Measurements from ENCODE around the gene ITPRIPL2.

ITPRIPL2 gene

DNA sequence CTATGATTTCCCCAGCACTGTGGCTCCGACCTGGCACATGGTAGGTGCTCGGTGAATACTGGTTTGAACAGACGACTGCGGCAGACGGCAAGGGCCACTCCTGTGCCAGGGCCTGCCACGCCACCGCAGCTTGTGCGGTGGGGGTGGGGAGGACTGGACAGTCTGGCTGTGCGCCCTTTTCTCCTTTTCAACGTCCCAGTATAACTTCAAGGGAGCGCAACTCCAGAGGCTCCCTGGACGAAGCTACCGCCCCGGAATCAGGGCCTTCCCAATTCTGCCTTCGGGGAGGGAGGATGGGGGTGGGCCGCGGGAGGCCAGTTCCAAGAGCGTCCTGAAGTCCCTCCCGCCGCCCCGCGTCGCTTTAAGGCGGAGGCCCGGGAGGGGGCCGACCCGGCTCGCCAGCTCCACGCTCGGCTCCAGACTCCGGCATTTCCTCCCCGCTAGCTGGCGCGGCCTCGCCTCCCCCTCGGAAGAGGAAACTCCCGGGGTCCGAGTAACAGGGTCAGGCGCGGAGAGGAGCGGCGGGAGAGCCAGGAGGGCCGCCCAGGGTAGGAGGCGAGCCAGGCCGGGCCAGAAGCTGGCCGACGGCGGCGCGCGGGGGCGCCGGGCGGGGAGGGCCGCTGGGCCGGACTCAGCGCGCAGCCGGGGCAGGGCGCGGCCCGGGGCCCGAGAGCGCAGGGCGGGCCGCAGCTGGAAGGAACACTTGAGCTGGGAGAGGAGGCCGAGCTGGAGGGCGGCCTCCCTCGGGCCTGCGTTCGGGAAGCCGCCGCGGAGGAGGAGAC lies at the start of gene ITPRIPL2:
ITPRIPL2 (plus strand) TSS at position 388 of the 782 bp plus-strand sequence. CDS start 498 bp downstream, outside the sequence.
- peak; percentile 35 to 68 for DNase-seq

DNA sequence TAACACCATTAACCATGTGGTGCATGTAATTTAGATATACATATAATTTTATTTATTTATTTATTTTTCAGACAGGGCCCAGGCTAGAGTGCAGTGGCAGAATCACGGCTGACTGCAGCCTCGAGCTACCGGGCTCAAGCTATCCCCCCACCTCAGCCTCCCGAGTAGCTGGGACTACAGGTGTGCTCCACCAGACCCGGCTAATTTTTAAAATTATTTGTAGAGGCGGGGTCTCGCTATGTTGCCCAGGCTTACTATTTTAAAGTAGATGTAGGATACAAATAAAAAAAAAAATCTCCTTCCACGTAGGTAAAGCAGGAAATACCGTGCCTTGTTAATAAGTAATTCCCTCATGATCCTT lies 46.8 kb upstream of the ITPRIPL2 start:
- DNase-seq: no peak

DNA sequence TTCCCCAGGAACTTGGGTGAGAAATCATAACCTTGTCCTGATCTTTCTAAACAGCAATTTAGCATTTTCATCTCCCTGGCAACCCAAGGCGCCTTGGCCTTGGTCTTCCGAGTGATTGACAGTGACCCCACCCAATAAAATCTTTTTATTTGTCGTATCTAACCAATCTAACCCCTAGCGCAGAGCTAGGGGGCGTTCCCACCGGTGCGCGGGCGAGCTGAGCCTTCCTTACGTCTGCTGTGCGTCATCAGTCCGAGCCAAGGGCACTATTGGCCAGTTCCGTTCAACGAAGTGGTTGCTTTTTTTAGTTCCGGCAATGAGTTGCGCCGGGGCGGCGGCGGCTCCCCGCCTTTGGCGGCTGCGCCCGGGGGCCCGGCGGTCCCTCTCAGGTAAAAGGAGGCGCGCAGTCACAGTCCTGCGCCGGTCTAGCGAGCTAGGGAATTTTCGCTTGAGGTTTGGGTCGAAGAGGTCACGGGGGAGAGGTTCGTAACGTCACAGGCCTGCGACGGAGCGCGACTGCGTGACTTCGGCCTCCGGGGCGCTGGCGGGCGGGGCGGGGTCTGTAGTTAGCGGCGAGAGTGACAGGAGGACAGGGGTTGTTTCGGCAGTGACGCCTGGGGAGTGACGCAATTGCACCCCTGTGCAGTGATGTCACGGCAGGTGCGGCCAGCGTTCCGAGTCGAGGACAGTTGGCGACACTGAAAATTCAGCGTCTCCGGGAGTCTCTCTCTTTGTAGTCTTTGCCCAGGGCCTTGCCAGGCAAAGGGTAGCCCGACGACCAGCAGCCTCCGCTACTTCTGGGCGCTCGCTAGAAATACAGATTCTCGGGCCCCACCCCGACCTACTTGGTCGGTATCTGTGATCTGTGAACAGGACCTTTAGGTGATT lies 46.2 kb upstream of the ITPRIPL2 start, which contains the start of gene COQ7:
COQ7 (plus strand) TSS at position 266 of the 888 bp plus-strand sequence; CDS start at position 317, 51 bp downstream.
- DNase-seq: peak; percentile 97 to 99

GRCh38 chr16:19068237-19068815 lies 45.4 kb upstream of the ITPRIPL2 start:
- DNase-seq: no peak

DNA sequence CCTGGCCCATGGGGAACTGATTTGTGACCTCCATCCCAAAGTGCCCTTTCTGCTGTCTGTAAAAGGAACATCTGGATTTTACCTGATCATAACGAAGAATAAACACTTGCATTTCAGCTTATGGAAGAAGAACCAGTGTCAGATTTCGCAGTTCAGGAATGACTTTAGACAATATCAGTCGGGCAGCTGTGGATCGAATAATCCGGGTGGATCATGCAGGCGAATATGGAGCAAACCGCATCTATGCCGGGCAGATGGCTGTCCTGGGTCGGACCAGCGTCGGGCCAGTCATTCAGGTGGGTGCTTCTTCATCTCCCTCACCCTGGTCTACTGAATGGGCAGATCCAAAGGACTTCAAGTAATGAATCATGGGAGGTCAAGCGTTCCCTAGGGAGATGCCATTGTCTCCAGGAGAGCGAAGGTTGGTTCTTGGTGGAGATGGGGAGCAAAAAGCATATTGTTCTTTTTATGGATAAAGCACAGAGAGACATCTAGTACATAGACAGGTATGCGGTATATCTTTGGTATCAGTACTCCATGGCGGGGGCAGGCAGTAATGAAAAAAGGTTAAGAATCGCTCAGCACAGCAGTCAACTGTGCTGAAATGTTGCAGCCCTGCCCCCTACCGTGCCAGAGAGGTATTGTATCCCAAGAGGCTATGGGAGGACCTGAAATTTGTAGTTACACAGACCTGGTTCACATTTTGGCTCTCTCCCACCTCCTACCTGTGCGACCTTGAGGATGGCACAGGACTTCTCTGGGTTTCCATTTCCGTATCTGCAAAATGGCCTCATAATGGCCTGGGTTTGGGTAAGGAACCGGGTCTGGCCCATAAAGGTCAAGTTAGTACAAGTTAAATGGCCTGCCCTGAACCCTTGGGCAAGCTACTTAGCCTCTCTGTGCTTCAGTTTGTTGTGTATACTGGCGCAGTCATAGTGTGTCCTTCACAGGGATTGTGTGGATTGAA lies 41.7 kb upstream of the ITPRIPL2 start:
- DNase-seq: peak; percentile 2 to 11

DNA sequence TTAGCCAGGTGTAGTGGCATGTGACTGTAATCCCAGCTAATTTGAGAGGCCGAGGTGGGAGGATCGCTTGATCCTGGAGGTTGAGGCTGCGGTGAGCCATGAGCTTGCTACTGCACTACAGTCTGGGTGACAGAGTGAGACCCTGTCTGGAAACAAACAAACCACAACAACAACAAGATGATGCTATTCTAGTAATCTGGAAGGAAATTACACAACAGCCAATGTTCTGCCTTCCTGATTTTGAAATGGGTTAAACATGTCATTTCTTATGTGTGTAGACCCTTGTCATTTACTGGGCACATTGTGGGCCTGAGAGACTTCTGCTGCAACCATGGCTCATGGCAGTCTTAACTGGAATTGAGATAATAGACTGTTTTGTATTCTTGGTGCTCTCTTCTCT lies 40.4 kb upstream of the ITPRIPL2 start:
- no peak for DNase-seq

- no peak for DNase-seq
Observed at GRCh38 chr16:19073863-19074262, 39.9 kb upstream of the ITPRIPL2 start.

- no peak for DNase-seq
Observed at GRCh38 chr16:19075511-19075910, 38.3 kb upstream of the ITPRIPL2 start.

- DNase-seq: no peak
Observed at GRCh38 chr16:19077879-19078278, 35.9 kb upstream of the ITPRIPL2 start.

GRCh38 chr16:19083670-19084069 lies 30.1 kb upstream of the ITPRIPL2 start:
- DNase-seq: no peak

DNA sequence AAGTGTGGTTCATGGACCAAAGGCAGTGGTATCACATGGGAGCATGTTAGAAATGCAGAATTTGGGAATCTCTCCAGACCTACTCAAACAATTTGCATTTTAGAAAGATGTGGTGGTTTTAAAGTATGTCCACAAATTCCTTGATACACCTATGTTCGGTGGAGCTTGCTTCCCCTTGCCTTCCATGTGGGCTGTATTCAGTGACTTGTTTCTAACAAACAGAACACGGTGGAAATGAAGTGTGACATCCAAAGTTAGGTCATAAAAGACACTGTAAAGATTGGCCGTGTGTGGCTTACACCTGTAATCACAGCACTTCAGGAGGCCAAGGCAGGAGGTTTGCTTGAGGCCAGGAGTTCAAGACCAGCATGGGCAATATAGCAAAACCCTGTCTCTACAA lies 29.6 kb upstream of the ITPRIPL2 start:
- DNase-seq: no peak

DNA sequence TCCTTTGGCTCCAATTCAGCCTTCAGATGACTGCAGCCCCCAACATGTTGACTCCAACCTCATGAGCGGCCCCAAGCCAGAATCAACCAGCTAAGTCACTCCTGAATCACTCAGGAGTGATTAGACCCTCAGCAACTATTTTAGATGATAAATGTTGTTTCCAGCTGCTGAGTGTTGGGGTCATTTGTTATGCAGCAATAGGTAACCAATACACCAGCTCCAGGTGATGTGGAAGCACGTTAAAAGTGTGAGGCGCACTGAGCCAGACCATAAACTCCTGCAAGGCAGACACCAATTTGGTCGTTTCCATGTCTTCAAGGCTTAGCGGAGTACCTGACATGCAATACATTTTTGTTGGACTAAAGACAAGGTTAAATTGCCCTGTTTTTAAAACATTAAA lies 28.9 kb upstream of the ITPRIPL2 start:
- no peak for DNase-seq

DNA sequence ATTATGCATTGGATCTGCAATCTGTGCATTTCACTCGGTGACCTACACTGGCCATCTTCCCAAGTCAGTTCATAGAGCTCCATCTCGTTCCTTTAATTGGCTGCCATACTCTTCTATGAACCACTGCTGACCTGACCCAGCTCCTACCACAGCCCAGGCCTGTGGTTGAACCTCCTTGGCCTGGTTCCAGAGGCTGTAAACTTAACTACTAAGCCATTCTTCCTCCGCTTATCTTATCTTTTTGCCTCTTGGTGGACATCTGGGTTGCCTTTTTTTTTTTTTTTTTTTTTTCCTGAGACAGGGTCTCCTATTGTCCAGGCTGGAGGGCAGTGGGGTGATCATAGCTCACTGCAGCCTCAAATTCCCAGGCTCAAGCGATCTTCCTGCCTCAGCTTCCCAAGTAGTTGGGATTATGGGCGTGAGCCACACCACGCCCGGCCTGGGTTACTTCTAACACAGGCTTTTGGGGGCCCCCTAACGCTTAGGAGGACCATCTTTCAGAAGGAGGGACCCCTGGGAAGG lies 28.0 kb upstream of the ITPRIPL2 start:
- DNase-seq: no peak

DNA sequence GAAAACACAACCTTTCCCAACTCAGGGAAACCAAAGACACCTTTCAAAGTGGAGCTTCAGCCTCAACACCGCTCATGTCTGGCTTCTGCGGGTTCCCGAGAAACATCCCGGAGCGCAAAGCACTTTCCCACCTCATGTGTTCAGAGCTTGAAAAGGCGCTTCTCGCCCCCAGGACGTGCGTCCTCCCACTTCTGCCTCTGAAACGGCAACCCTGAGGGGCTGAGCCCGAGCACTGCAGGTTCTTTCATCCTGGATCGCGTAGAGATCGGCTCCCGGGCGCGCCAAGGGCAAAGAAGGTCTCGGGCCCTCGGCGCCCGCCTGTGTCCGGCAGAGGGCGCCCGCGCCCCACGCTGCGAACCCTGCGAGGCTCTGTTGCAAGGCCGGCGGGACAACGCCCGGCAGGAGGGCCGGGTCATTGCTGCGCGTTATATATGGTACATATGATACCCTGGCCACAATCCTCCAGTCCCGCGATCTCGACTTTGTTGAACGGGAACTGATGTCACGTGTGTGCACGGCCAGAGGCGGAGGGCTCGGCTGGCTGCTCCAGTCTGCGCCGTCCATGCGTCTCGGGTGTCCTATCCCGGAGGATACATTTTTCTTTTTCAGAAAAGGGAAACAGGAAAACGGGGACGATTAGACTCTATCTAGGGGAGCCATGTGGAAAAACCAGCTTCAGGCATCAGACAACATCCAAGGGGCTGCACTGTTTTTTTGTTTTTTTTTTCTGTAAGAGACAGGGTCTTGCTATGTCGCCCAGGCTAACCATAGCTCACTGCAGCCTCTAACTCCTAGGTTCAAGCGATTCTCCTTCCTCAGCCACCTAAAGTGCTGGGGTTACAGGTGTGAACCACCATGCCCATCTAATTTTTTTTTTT lies 27.2 kb upstream of the ITPRIPL2 start:
- peak; percentile 43 to 74 for DNase-seq

DNA sequence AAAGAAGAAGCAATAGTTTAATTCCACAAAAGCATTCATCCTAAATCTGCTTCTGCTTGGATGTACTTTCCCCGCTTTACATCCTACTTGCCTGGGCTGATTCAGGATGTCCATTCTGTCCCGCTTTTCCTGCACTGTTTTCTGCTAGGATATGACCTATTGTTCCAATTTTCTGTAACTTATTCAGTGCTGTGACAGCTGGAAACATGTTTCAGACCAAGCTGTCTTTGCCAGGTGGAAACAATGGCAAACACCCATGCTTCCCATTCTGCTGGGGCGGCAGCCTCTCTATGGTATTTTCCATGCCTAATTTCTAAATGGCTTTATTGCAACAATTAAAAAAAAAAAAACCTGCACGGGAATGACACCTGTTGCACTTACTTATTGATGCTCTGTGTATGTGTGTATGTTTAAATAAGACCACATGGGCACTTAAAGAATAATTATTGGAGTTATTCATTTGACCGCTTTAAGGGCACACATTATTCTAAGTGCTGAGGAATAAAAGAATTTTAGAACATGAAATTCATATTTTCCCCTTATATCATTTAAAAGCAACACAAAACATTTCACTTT lies 25.3 kb upstream of the ITPRIPL2 start:
- DNase-seq: no peak

GRCh38 chr16:19089410-19089955 lies 24.3 kb upstream of the ITPRIPL2 start:
- DNase-seq: no peak

GRCh38 chr16:19090916-19091315 lies 22.8 kb upstream of the ITPRIPL2 start:
- no peak for DNase-seq

DNA sequence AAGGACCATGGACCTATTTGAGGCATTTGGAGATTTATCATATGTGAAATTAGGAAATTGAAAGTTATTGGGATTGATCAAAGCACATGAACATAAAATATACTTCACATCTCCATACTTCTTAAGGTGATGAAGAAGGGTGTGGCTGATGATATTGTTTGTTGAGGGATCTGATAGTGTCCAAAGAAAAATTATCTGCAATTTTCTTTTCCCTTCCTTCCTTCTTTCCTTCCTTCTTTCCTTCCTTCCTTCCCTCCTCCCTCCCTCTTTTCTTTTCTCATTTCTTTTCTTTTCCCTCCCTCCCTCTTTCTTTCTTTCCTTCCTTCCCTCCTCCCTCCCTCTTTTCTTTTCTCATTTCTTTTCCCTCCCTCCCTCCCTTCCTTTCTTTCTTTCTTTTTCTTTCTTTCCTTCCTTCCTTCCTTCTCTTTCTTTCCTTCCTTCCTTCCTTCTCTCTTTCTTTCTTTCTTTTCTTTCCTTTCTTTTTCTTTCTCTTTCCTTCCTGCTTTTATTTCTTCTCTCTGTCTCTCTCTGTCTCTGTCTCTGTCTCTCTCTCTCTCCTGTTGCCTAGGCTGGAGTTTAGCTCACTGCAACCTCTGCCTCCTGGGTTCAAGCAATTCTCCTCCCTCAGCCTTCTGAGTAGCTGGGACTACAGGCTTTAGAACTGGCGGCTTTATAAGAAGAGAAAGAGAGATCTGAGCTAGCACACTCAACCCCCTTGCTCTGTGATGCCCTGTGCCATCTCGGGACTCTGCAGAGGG lies 20.9 kb upstream of the ITPRIPL2 start:
- no peak for DNase-seq

All from bone marrow (tissue), 2 donors.